Activated B cell treated with CpG ODN at 0.5 μM for 24 hours (primary cell): ENCODE results near the gene MX2. TPM values are rescaled to one million over a fixed set of nuclear protein-coding genes. Genes with fewer than 3 reads are reported as not detected.

Source experiments
- total RNA-seq: library from RNA; stranded (reverse); gene quantifications from 2 replicates; pipeline ENCODE4 v1.2.3, GENCODE V29; 2022

MX2 gene
- total RNA-seq, 1 donor from 2014 or later, result 34.4 TPM

Other genes with a start within 250 kb of the MX2 start
- 13.0 and 17.1 TPM in 2 replicates for gene BACE2, start 193.9 kb upstream of the MX2 start, total RNA-seq
- gene FAM3B, start 45.2 kb upstream of the MX2 start, total RNA-seq, result not detected in 2 replicates
- 64.2 and 64.8 TPM in 2 replicates for gene MX1, start 64.2 kb downstream of the MX2 start, total RNA-seq
- gene TMPRSS2, start 146.1 kb downstream of the MX2 start, total RNA-seq, result not detected in 2 replicates